RWPE2 (cell line): ENCODE results near the gene EME1.
A peak's percentile ranks its signal among the peaks of the same experiment; 100 is the strongest.

Experiments used
- ATAC-seq: fragments of 200-7000 bp; cut with Tn5 transposase; 3 replicates; pipeline ENCODE4 v1.9.1; 2021; ENCODE audit warnings: low read depth
- DNase-seq: peaks from one replicate; pipeline ENCODE4 v3.0.0-alpha.2; 2020; ENCODE audit warnings: low spot score
- H3K27ac ChIP-seq: fragments of 450-650 bp; 2 replicates; pipeline ENCODE4 v1.5.1; 2017; ENCODE audit warnings: mild to moderate bottlenecking; ENCODE audit not compliant: poor library complexity, severe bottlenecking
- H3K27me3 ChIP-seq: fragments of 250-450 bp; sonication (Bioruptor Pico); 2 replicates; pipeline ENCODE4 v1.5.1; 2021; ENCODE audit warnings: mild to moderate bottlenecking, moderate library complexity; ENCODE audit not compliant: insufficient read depth, poor library complexity, severe bottlenecking
- H3K36me3 ChIP-seq: fragments of 250-450 bp; sonication (Bioruptor Pico); 2 replicates; pipeline ENCODE4 v1.5.1; 2020; ENCODE audit warnings: low read depth, mild to moderate bottlenecking, moderate library complexity
- H3K4me1 ChIP-seq: fragments of 250-450 bp; sonication (Bioruptor Pico); 2 replicates; pipeline ENCODE4 v1.5.1; 2021; ENCODE audit warnings: mild to moderate bottlenecking, moderate library complexity; ENCODE audit not compliant: insufficient read depth, poor library complexity, severe bottlenecking
- H3K4me3 ChIP-seq: fragments of 250-450 bp; sonication (Bioruptor Pico); 2 replicates; pipeline ENCODE4 v1.5.1; 2021; ENCODE audit warnings: mild to moderate bottlenecking, moderate library complexity; ENCODE audit not compliant: severe bottlenecking
- H3K9me3 ChIP-seq: fragments of 250-450 bp; sonication (Bioruptor Pico); 2 replicates; pipeline ENCODE4 v1.5.1; 2021; ENCODE audit warnings: mild to moderate bottlenecking, moderate library complexity; ENCODE audit not compliant: severe bottlenecking
- CTCF ChIP-seq: fragments of 450-650 bp; IDR thresholded peaks from one replicate; pipeline ENCODE4 v1.5.1; 2017; ENCODE audit warnings: mild to moderate bottlenecking, moderate library complexity; ENCODE audit not compliant: poor library complexity, severe bottlenecking

EME1 gene

DNA sequence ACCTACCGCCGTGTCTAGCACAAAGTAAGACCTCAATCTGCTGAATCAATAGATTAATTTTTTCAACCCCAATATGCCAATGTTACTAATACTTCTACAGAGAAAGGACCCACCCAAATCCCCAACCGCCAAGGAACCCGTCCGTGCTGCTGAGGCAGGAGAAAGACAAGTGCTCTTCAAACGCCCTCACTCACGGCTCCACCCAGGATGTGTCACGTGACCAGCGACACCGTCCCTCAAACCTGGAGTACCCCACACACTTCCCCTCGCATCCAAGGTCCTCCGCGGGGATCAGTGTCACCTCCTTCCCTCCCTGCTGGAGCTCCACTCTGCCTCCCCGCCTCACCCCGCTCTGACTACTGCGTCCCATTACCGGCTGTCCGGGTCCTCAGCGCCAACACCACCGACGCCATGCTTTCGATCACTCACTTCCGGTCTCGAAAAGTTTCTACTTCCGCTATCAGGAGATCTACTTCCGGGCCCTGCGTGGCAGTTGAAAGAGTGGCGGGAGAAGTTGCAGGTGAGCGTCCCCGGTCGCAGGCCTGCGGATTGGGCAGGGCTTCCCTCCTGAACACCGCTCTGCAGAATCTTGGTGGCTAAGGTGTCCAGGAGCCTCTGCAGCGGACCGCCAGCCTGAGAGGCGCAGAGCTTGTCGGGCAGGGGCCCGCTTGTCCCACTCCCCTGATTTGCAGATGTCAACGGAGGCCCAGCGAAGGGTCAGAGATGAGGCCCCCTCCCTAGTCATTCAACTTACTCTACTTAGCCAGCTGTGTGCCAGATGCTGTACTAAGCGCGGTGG lies at the start of gene EME1, which contains the start of gene MRPL27:
Gene EME1, plus strand, starts transcription at position 472 of the 799 bp plus-strand sequence. CDS start 1,980 bp downstream, outside the sequence.
Gene MRPL27, minus strand, starts transcription at position 427 of the 799 bp plus-strand sequence. Its CDS starts 14 bp downstream, at position 413.
- TF ChIP-seq CTCF: no peak
- Histone ChIP-seq H3K4me3 (peak within 1 kb of the TSS; percentile 88), H3K27me3 (no peaks in the 10 kb centered on the region), H3K4me1 (peaks cover 13% of the 10 kb centered on the region), H3K27ac (peak within 1 kb of the TSS; percentile 75), H3K9me3 (no peaks in the 10 kb centered on the region), H3K36me3 (peaks cover 63% of the 10 kb centered on the region)
- DNase-seq: peak; percentile 85
- peak; percentile 91 for ATAC-seq

- no peak overlapping the region for H3K27ac ChIP-seq
- H3K9me3 ChIP-seq: no peaks in the 10 kb centered on the region
- H3K36me3 ChIP-seq: no peaks in the 10 kb centered on the region
- no peak for TF ChIP-seq CTCF
- DNase-seq: no peak
- no peaks in the 10 kb centered on the region for H3K27me3 ChIP-seq
- no peak for ATAC-seq
- no peaks in the 10 kb centered on the region for H3K4me1 ChIP-seq
- H3K4me3 ChIP-seq: no peak overlapping the region
These were observed 47.1 kb upstream of the EME1 start for GRCh38 chr17:50325906-50326305.

GRCh38 chr17:50326831-50327364 lies 46.1 kb upstream of the EME1 start:
- Histone ChIP-seq H3K27ac (no peak overlapping the region), H3K27me3 (no peaks in the 10 kb centered on the region), H3K4me3 (no peak overlapping the region), H3K9me3 (no peaks in the 10 kb centered on the region), H3K36me3 (no peaks in the 10 kb centered on the region), H3K4me1 (no peaks in the 10 kb centered on the region)
- ATAC-seq (no peak), DNase-seq (no peak)
- TF ChIP-seq CTCF: no peak

- H3K4me3 ChIP-seq: no peak overlapping the region
- DNase-seq (no peak), ATAC-seq (no peak)
- no peak overlapping the region for H3K27ac ChIP-seq
- H3K27me3 ChIP-seq: no peaks in the 10 kb centered on the region
- H3K9me3 ChIP-seq: no peaks in the 10 kb centered on the region
- H3K36me3 ChIP-seq: no peaks in the 10 kb centered on the region
- no peak for TF ChIP-seq CTCF
- H3K4me1 ChIP-seq: no peaks in the 10 kb centered on the region
These were observed 44.4 kb upstream of the EME1 start for GRCh38 chr17:50328363-50329325.
